Panc1 (cell line): ENCODE results near the gene CELSR2.

Experiments used
- POLR2AphosphoS5 ChIP-seq: IDR thresholded peaks from 2 replicates; pipeline ENCODE4 v1.6.1; 2012; ENCODE audit warnings: mild to moderate bottlenecking, low read depth, low read length, moderate library complexity
- SIN3A ChIP-seq: IDR thresholded peaks from 2 replicates; pipeline ENCODE4 v1.6.1; 2012; ENCODE audit warnings: low read depth, mild to moderate bottlenecking, low read length, moderate library complexity, borderline replicate concordance; ENCODE audit not compliant: insufficient read depth
- TF ChIP-seq, protein P1 (sequence below): fragments of 450-650 bp; IDR thresholded peaks from 2 replicates; pipeline ENCODE4 v1.5.1; 2017; ENCODE audit warnings: mild to moderate bottlenecking

DNA sequence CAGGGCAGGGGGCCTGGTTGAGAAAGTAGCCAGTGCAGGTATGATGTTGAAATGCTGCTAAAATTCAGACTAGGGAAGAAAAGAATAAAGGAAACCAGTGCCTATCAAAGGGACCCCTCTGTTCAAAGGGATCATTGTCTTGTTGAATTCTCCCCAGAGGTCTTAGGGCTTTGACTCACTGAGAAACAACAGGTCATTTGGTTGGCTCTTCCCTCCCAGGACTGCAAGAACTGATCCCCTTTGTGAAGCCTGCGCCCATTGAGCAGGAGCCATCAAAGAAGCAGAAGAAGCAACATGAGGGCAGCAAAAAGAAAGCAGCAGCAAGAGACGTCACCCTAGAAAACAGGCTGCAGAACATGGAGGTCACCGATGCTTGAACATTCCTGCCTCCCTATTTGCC lies 11.8 kb upstream of the CELSR2 start:
- TF ChIP-seq, protein P1, sequence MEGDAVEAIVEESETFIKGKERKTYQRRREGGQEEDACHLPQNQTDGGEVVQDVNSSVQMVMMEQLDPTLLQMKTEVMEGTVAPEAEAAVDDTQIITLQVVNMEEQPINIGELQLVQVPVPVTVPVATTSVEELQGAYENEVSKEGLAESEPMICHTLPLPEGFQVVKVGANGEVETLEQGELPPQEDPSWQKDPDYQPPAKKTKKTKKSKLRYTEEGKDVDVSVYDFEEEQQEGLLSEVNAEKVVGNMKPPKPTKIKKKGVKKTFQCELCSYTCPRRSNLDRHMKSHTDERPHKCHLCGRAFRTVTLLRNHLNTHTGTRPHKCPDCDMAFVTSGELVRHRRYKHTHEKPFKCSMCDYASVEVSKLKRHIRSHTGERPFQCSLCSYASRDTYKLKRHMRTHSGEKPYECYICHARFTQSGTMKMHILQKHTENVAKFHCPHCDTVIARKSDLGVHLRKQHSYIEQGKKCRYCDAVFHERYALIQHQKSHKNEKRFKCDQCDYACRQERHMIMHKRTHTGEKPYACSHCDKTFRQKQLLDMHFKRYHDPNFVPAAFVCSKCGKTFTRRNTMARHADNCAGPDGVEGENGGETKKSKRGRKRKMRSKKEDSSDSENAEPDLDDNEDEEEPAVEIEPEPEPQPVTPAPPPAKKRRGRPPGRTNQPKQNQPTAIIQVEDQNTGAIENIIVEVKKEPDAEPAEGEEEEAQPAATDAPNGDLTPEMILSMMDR, result no peak
- TF ChIP-seq POLR2AphosphoS5, result no peak
- TF ChIP-seq SIN3A, result no peak
